ENCODE results near the gene AFAP1. TPM values are rescaled to one million over a fixed set of nuclear protein-coding genes. Genes with fewer than 3 reads are reported as not detected.

The AFAP1 gene
- total and polyA plus RNA-seq, 2 of the 8 experiments (the other 6 are each of a cell fraction or from before 2014, with no cell fraction given): 3.6 to 18.2 TPM

GRCh38 chr4:7738458-7739076, 201.1 kb downstream of the AFAP1 start (continued):
- TF ChIP-seq, protein P1, sequence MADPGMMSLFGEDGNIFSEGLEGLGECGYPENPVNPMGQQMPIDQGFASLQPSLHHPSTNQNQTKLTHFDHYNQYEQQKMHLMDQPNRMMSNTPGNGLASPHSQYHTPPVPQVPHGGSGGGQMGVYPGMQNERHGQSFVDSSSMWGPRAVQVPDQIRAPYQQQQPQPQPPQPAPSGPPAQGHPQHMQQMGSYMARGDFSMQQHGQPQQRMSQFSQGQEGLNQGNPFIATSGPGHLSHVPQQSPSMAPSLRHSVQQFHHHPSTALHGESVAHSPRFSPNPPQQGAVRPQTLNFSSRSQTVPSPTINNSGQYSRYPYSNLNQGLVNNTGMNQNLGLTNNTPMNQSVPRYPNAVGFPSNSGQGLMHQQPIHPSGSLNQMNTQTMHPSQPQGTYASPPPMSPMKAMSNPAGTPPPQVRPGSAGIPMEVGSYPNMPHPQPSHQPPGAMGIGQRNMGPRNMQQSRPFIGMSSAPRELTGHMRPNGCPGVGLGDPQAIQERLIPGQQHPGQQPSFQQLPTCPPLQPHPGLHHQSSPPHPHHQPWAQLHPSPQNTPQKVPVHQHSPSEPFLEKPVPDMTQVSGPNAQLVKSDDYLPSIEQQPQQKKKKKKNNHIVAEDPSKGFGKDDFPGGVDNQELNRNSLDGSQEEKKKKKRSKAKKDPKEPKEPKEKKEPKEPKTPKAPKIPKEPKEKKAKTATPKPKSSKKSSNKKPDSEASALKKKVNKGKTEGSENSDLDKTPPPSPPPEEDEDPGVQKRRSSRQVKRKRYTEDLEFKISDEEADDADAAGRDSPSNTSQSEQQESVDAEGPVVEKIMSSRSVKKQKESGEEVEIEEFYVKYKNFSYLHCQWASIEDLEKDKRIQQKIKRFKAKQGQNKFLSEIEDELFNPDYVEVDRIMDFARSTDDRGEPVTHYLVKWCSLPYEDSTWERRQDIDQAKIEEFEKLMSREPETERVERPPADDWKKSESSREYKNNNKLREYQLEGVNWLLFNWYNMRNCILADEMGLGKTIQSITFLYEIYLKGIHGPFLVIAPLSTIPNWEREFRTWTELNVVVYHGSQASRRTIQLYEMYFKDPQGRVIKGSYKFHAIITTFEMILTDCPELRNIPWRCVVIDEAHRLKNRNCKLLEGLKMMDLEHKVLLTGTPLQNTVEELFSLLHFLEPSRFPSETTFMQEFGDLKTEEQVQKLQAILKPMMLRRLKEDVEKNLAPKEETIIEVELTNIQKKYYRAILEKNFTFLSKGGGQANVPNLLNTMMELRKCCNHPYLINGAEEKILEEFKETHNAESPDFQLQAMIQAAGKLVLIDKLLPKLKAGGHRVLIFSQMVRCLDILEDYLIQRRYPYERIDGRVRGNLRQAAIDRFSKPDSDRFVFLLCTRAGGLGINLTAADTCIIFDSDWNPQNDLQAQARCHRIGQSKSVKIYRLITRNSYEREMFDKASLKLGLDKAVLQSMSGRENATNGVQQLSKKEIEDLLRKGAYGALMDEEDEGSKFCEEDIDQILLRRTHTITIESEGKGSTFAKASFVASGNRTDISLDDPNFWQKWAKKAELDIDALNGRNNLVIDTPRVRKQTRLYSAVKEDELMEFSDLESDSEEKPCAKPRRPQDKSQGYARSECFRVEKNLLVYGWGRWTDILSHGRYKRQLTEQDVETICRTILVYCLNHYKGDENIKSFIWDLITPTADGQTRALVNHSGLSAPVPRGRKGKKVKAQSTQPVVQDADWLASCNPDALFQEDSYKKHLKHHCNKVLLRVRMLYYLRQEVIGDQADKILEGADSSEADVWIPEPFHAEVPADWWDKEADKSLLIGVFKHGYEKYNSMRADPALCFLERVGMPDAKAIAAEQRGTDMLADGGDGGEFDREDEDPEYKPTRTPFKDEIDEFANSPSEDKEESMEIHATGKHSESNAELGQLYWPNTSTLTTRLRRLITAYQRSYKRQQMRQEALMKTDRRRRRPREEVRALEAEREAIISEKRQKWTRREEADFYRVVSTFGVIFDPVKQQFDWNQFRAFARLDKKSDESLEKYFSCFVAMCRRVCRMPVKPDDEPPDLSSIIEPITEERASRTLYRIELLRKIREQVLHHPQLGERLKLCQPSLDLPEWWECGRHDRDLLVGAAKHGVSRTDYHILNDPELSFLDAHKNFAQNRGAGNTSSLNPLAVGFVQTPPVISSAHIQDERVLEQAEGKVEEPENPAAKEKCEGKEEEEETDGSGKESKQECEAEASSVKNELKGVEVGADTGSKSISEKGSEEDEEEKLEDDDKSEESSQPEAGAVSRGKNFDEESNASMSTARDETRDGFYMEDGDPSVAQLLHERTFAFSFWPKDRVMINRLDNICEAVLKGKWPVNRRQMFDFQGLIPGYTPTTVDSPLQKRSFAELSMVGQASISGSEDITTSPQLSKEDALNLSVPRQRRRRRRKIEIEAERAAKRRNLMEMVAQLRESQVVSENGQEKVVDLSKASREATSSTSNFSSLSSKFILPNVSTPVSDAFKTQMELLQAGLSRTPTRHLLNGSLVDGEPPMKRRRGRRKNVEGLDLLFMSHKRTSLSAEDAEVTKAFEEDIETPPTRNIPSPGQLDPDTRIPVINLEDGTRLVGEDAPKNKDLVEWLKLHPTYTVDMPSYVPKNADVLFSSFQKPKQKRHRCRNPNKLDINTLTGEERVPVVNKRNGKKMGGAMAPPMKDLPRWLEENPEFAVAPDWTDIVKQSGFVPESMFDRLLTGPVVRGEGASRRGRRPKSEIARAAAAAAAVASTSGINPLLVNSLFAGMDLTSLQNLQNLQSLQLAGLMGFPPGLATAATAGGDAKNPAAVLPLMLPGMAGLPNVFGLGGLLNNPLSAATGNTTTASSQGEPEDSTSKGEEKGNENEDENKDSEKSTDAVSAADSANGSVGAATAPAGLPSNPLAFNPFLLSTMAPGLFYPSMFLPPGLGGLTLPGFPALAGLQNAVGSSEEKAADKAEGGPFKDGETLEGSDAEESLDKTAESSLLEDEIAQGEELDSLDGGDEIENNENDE (IDR thresholded peaks at IDR 0.05; ENCODE audit: insufficient replicate concordance, low read length): no peak

Data from H1 (cell line).